Uterus (tissue), 2 donors: ENCODE data around the gene FLNB.

Source experiments
- POLR2A ChIP-seq, 2 donors: fragments of 450-650 bp; IDR thresholded peaks; one replicate each; pipeline ENCODE4 v1.6.1; 2016; ENCODE audit warnings: antibody characterized with exemption in 2 of 2, mild to moderate bottlenecking in 1 of 2, moderate library complexity in 1 of 2
- TF ChIP-seq, protein P1 (sequence below), 4 experiments: fragments of 200-600 bp in 2 of 4; fragments of 450-650 bp in 2 of 4; sonication (generic) in 2 of 4; IDR thresholded peaks; one replicate each; pipeline ENCODE4 v1.5.1; 2016 to 2019; ENCODE audit warnings: antibody characterized with exemption in 4 of 4, mild to moderate bottlenecking in 2 of 4, moderate library complexity in 1 of 4

DNA sequence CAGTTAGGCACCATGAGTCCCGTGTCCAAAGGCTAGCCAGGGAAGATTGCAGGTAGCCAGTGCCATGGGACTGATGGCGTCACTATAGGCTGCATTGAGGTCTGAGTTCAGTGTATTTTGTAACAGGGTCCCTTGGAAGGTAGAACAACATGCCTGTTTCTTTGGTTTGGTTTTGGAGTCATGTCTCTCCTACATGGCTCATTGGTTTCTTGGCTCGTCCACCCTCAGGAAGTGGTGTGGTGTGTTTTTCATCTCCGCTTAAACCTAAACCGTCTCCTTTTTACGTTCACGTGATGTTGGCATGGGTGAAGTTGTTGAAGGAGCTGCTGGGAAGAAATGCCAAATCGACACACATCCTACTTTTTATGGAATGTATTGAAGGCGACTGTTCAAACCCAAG is 71.6 kb downstream of the FLNB start:
- TF ChIP-seq, protein P1, sequence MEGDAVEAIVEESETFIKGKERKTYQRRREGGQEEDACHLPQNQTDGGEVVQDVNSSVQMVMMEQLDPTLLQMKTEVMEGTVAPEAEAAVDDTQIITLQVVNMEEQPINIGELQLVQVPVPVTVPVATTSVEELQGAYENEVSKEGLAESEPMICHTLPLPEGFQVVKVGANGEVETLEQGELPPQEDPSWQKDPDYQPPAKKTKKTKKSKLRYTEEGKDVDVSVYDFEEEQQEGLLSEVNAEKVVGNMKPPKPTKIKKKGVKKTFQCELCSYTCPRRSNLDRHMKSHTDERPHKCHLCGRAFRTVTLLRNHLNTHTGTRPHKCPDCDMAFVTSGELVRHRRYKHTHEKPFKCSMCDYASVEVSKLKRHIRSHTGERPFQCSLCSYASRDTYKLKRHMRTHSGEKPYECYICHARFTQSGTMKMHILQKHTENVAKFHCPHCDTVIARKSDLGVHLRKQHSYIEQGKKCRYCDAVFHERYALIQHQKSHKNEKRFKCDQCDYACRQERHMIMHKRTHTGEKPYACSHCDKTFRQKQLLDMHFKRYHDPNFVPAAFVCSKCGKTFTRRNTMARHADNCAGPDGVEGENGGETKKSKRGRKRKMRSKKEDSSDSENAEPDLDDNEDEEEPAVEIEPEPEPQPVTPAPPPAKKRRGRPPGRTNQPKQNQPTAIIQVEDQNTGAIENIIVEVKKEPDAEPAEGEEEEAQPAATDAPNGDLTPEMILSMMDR (IDR thresholded peaks at IDR 0.05): no peak
- TF ChIP-seq POLR2A (IDR thresholded peaks at IDR 0.05): no peak
